OCI-LY1 (cell line): ENCODE data around the gene HRC.

Experiments used
- H2AFZ ChIP-seq: fragments of 200-600 bp; sonication (generic), shearing (Covaris generic); 2 replicates; pipeline ENCODE4 v1.6.0; 2014; ENCODE audit warnings: antibody characterized with exemption, mild to moderate bottlenecking, low read length
- H3F3A ChIP-seq: fragments of 200-600 bp; sonication (generic), shearing (Covaris generic); 2 replicates; pipeline ENCODE4 v1.6.0; 2014; ENCODE audit warnings: mild to moderate bottlenecking, antibody characterized with exemption, low read length, moderate library complexity; ENCODE audit not compliant: insufficient read depth
- H3K27ac ChIP-seq: fragments of 200-600 bp; sonication (generic); 2 replicates; pipeline ENCODE4 v1.5.1; 2014; ENCODE audit warnings: low read length, mixed run types, mild to moderate bottlenecking, low read depth; ENCODE audit not compliant: poor library complexity, severe bottlenecking
- H3K27me3 ChIP-seq: fragments of 200-600 bp; sonication (generic); 2 replicates; pipeline ENCODE4 v1.6.0; 2014; ENCODE audit warnings: antibody characterized with exemption, mild to moderate bottlenecking, low read length, moderate library complexity; ENCODE audit not compliant: insufficient read depth
- H3K36me3 ChIP-seq: fragments of 200-600 bp; sonication (generic); 2 replicates; pipeline ENCODE4 v1.6.1; 2014; ENCODE audit warnings: mild to moderate bottlenecking, antibody characterized with exemption, low read length, moderate library complexity, mixed read lengths; ENCODE audit not compliant: insufficient read depth
- H3K4me1 ChIP-seq: fragments of 200-600 bp; sonication (generic); 2 replicates; pipeline ENCODE4 v1.5.1; 2014; ENCODE audit warnings: mild to moderate bottlenecking, low read length, moderate library complexity; ENCODE audit not compliant: insufficient read depth, severe bottlenecking
- H3K4me2 ChIP-seq: fragments of 200-600 bp; sonication (generic), shearing (Covaris generic); 2 replicates; pipeline ENCODE4 v1.6.1; 2014; ENCODE audit warnings: low read length
- H3K4me3 ChIP-seq: fragments of 200-600 bp; sonication (generic); 2 replicates; pipeline ENCODE4 v1.5.1; 2014; ENCODE audit warnings: low read length, low read depth, mild to moderate bottlenecking, mixed read lengths; ENCODE audit not compliant: poor library complexity, severe bottlenecking
- H3K79me2 ChIP-seq: fragments of 200-600 bp; shearing (Covaris generic); 2 replicates; pipeline ENCODE4 v1.6.1; 2016; ENCODE audit warnings: mixed run types, low read length, mixed read lengths; ENCODE audit not compliant: insufficient read depth
- H3K9ac ChIP-seq: fragments of 200-600 bp; sonication (generic), shearing (Covaris generic); 2 replicates; pipeline ENCODE4 v1.6.1; 2014; ENCODE audit warnings: mild to moderate bottlenecking, low read length, mixed read lengths
- H3K9me2 ChIP-seq: fragments of 200-600 bp; sonication (generic), shearing (Covaris generic); 2 replicates; pipeline ENCODE4 v1.6.1; 2014; ENCODE audit warnings: low read depth, mild to moderate bottlenecking, low read length, mixed read lengths
- H3K9me3 ChIP-seq: fragments of 200-600 bp; shearing (Covaris generic); 2 replicates; pipeline ENCODE4 v1.6.1; 2014; ENCODE audit warnings: low read length, mixed read lengths
- H4K20me1 ChIP-seq: fragments of 200-600 bp; sonication (generic), shearing (Covaris generic); 2 replicates; pipeline ENCODE4 v1.6.0; 2016; ENCODE audit warnings: mild to moderate bottlenecking, low read length; ENCODE audit not compliant: insufficient read depth
- CTCF ChIP-seq: fragments of 200-600 bp; sonication (generic), shearing (Covaris generic); IDR thresholded peaks from 2 replicates; pipeline ENCODE4 v1.5.1; 2017; ENCODE audit warnings: mild to moderate bottlenecking, antibody characterized with exemption, low read length, moderate library complexity, mixed read lengths
- EZH2 ChIP-seq: fragments of 200-600 bp; sonication (generic), shearing (Covaris generic); IDR thresholded peaks from 2 replicates; pipeline ENCODE4 v1.8.0; 2017; ENCODE audit warnings: borderline replicate concordance, mixed run types, mild to moderate bottlenecking, antibody characterized with exemption, low read length, moderate library complexity, mixed read lengths

The HRC gene

GRCh38 chr19:49165865-49166301, 10.7 kb upstream of the HRC start:
- no peak overlapping the region for H3K27ac ChIP-seq
- TF ChIP-seq CTCF (no peak), EZH2 (no peak)
- no peaks in the 10 kb centered on the region for H3K36me3 ChIP-seq

GRCh38 chr19:49165111-49165750, 10.0 kb upstream of the HRC start:
- H3K9me2 ChIP-seq: no peaks in the 10 kb centered on the region
- no peak overlapping the region for H3K4me2 ChIP-seq
- no peak overlapping the region for H3K27ac ChIP-seq
- H3F3A ChIP-seq: no peaks in the 10 kb centered on the region
- H3K27me3 ChIP-seq: no peaks in the 10 kb centered on the region
- H3K36me3 ChIP-seq: no peaks in the 10 kb centered on the region
- H3K79me2 ChIP-seq: no peaks in the 10 kb centered on the region
- no peak overlapping the region for H2AFZ ChIP-seq
- H4K20me1 ChIP-seq: no peaks in the 10 kb centered on the region
- H3K9me3 ChIP-seq: no peaks in the 10 kb centered on the region
- no peaks in the 10 kb centered on the region for H3K4me1 ChIP-seq
- no peak overlapping the region for H3K9ac ChIP-seq
- TF ChIP-seq CTCF (no peak), EZH2 (no peak)
- no peak overlapping the region for H3K4me3 ChIP-seq

More at GRCh38 chr19:49165865-49166301, 10.7 kb upstream of the HRC start:
- H3K79me2 ChIP-seq: no peaks in the 10 kb centered on the region
- H4K20me1 ChIP-seq: no peaks in the 10 kb centered on the region
- no peaks in the 10 kb centered on the region for H3K27me3 ChIP-seq
- H3K4me3 ChIP-seq: no peak overlapping the region
- H2AFZ ChIP-seq: no peak overlapping the region
- H3K9ac ChIP-seq: no peak overlapping the region
- H3F3A ChIP-seq: no peaks in the 10 kb centered on the region
- H3K4me1 ChIP-seq: no peaks in the 10 kb centered on the region
- H3K9me2 ChIP-seq: no peaks in the 10 kb centered on the region
- H3K9me3 ChIP-seq: no peaks in the 10 kb centered on the region
- no peak overlapping the region for H3K4me2 ChIP-seq

GRCh38 chr19:49161987-49162386, 6.8 kb upstream of the HRC start:
- no peak overlapping the region for H3K4me3 ChIP-seq
- H3K9me2 ChIP-seq: no peaks in the 10 kb centered on the region
- no peaks in the 10 kb centered on the region for H3F3A ChIP-seq
- H3K27ac ChIP-seq: no peak overlapping the region
- 0 out of 2 replicates have a peak, but pooled peaks cover 3% of the 10 kb centered on the region for H3K27me3 ChIP-seq
- H3K4me2 ChIP-seq: no peak overlapping the region
- H3K9ac ChIP-seq: no peak overlapping the region
- TF ChIP-seq EZH2 (no peak), CTCF (no peak)
- no peaks in the 10 kb centered on the region for H3K36me3 ChIP-seq
- no peak overlapping the region for H2AFZ ChIP-seq
- H3K79me2 ChIP-seq: no peaks in the 10 kb centered on the region
- H4K20me1 ChIP-seq: no peaks in the 10 kb centered on the region
- no peaks in the 10 kb centered on the region for H3K4me1 ChIP-seq
- H3K9me3 ChIP-seq: no peaks in the 10 kb centered on the region
